Measurements from ENCODE around the gene GPN1.
A peak's percentile ranks its signal among the peaks of the same experiment; 100 is the strongest.
"Not testable (repeated sequence)": the region's sequence is repeated elsewhere in the genome, so short reads cannot be mapped to it uniquely, and the experiment has no call there.

The GPN1 gene

DNA sequence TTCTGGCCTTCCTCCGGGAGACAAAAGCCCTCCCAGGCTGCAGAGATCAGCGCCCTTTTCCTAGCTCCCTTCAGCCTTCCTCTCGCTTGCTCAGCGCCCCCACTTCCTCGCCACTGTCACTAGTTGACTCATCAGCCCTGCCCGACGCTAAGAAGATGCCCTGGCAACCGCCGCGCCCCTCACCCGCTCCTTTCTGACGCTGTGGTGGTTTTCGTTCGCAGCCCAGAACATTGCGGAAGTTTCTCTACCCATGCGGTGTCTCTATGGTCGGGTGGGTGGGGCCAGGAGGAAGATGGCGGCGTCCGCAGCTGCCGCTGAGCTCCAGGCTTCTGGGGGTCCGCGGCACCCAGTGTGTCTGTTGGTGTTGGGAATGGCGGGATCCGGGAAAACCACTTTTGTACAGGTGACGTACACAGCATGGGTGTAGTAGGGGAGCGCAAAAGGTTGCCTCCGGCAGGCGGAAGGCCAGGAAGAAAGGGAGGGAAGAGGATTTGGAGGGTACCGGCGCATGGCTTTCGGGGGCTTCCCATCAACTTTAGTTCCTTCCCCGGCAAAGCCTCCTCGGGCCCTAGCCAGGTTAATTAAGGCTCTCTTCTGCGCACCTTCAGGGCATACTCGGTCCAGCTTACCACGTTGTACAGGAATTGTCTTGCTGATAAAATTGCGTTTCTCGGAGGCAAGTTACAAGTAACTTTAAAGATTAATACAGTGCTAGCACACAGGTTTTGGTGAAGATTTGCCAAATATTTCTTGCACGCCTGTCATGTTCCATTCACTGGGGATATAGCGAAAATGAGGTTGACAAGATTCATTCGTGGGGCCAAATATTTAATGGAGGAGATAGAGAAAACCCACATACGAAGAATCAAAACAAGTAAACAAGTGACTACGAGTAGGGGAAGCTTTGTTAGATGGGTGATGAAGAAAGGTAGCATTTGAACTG, at the start of gene GPN1, which contains the start of gene CCDC121:
Gene GPN1 (plus strand): TSS at position 284 of the 943 bp plus-strand sequence. CDS start 9 bp downstream, at position 293.
Gene CCDC121 (minus strand): TSS at position 246 of the 943 bp plus-strand sequence. CDS start 1,213 bp downstream, outside the sequence.
- peak; percentile 90 to 93 for DNase-seq (ENCODE audit: low read depth in 2 of 2)

- DNase-seq (ENCODE audit: low read depth in 2 of 2), result no peak
Observed at GRCh38 chr2:27581417-27582128, 47.3 kb upstream of the GPN1 start.

DNA sequence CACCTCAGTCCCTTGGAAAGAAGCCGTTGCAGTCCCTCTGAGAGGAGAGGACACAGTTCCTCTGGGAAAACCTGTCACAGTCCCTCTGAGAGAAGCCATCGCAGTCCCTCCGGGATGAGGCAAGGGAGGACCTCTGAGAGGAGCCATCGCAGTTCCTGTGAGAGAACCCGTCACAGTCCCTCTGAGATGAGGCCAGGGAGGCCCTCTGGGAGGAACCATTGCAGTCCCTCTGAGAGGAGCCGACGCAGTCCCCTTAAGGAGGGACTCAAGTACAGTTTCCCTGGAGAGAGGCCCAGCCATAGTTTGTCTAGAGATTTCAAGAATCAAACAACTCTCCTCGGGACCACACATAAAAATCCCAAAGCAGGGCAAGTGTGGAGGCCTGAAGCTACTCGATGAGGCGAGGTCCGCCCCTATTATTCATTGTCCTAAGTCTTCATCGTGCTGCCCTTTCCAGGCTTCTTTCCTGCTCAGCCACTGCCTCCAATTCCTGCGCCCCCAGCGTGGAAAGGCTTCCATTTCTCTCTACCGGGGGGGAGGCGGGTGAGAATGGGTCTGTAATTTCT, 46.6 kb upstream of the GPN1 start:
- no peak for DNase-seq (ENCODE audit: low read depth in 2 of 2)

GRCh38 chr2:27582695-27583389, 46.0 kb upstream of the GPN1 start, which contains the start of gene ZNF512:
TSS of gene ZNF512 (plus strand) at chr2:27583042. CDS start at chr2:27583113, 71 bp downstream.
- DNase-seq (ENCODE audit: low read depth in 2 of 2), result peak; percentile 76 to 82

DNA sequence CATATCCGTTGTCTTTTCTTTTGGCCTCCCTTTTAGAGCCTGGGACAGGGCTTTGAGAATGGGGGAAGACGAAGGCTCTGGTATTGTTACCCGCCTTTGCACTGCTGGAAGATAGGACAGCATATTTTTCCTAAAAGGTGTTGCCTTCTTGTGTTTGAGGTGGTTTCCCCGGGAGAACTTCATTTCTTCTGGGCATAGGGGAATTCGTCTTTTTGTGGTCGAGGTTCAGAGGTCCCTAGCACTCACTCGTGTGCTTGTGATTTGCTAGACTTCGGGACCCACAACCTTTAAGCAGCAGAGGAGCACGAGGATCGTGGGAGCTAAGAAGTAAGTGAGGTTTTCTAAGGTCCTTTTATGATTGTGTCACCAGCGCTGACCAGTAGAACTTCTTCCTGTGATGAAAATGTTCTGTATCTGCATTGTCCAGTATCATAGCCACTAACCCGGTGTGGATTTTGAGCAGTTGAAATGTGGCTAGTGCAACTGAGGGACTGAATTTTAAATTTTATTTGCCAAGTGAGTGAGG, 45.4 kb upstream of the GPN1 start:
- no peak for DNase-seq (ENCODE audit: low read depth in 2 of 2)

DNA sequence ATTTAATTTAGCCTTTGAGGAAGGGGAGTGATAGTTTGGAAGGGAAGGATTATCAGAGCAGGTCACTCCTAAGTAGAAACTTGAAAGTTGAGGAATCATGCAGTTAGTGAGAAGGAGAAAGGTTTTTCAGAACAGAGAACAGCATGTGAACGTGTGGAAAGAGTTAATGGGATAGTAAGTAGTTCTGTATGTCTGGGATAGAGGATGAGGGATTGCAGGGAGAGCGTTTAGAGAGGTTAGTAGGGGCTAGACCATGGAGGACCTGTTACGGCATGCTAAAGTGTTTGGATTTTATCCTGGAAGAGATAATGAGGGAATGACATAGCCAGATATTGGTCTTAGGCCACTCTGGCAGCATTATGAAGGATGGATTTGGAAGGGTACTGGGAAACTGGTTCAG, 44.3 kb upstream of the GPN1 start:
- DNase-seq (ENCODE audit: low read depth in 2 of 2), result no peak

DNA sequence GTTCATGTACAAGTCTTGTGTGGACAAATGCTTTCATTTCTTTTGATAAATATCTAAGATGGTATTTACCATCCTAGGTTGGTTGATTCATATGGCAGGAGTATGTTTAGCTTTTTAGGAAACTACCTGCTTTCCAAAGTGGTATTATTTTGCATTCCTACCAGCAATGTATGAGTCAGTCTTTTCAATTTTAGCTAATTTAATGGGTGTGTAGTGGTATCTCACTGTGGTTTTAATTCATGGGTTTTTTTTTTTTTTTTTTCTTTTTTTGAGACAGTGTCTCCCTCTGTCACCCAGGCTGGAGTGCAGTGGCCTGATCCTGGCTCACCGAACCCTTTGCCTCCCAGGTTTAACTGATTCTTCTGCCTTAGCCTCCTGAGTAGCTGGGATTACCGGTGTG, 41.8 kb upstream of the GPN1 start:
- no peak for DNase-seq (ENCODE audit: low read depth in 2 of 2)

DNA sequence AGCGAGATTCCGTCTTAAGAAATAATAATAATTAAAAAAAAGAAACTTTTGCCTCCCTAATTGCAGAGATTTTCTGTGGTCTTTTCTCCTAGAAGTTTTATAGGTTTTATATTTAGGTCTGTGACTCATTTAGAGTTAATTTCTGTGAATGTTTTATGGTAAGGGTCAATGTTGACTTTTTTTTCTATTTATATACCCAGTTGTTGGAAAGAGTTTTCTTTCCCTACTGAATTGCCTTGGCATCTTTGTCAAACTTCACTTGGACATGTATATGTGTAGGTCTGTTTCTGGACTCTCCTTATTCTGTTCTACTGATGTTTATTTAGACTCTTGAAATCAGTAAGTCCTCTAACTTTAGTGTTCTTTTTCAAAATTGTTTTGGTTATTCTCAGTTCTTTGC, 40.5 kb upstream of the GPN1 start:
- DNase-seq (ENCODE audit: low read depth in 2 of 2), result no peak

- no peak for DNase-seq (ENCODE audit: low read depth in 2 of 2)
Observed at GRCh38 chr2:27591745-27592144, 37.1 kb upstream of the GPN1 start.

- DNase-seq (ENCODE audit: low read depth in 2 of 2), result no peak
Observed at GRCh38 chr2:27593240-27593639, 35.6 kb upstream of the GPN1 start.

DNA sequence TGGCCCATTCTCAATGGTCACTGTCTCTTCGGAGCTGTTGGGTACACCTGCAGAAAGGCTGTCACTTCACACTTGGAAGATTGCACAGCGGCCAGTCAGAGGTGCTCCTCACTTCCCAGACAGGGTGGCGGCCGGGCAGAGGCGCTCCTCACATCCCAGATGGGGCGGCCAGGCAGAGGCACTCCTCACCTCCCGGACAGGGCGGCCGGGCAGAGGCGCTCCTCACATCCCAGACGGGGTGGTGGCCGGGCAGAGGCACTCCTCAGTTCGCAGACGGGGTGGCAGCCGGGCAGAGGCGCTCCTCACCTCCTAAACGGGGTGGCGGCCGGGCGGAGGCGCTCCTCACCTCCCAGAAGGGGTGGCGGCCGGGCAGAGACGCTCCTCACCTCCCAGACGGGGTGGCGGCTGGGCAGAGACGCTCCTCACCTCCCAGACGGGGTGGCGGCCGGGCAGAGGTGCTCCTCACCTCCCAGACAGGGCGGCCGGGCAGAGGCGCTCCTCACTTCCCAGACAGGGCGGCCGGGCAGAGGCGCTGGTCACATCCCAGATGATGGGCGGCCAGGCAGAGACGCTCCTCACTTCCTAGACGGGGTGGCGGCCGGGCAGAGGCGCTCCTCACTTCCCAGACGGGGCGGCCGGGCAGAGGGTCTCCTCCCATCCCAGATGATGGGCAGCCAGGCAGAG, 34.7 kb upstream of the GPN1 start:
- DNase-seq (ENCODE audit: low read depth in 2 of 2), result not testable (repeated sequence)

GRCh38 chr2:27595412-27595811, 33.4 kb upstream of the GPN1 start:
- DNase-seq (ENCODE audit: low read depth in 2 of 2), result not testable (repeated sequence)

- no peak for DNase-seq (ENCODE audit: low read depth in 2 of 2)
Observed at GRCh38 chr2:27596627-27597026, 32.2 kb upstream of the GPN1 start.

DNA sequence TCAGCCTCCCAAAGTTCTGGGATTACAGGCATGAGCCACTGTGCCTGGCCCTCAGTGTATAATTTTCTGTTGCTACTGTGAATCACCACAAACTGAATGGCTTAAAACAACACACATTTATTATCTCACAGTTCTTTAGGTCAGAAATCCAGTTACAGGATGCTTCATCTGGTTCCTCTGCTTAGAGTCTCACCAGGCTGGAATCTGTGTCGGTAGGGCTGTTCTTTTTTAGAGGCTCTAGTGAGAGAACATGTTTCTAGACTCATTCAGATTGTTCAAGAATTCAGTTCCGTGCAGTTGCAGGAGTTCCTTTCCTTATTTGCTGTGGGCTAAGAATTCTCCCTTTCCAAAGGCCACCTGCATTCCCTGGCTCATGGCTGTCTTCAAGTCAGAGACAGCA, 22.2 kb upstream of the GPN1 start:
- no peak for DNase-seq (ENCODE audit: low read depth in 2 of 2)

DNA sequence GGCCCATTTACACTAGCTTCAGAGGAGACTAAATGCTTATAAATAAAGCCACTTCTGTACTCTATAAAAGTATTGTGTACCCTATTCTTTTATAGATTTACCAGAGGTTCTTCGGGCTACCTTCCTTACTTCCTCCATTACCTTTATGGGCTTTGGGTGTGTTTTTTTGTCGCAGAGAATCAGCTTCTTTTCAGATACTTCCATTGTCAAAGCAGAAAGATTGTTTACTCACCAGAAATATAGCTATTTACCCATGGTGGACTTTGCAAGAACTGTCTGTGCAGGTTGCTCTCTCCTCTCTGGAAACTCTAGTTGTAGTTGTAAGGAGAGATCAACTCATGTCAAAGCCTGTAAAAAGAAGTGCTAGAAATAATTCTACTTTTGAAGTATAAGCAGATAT, 14.9 kb upstream of the GPN1 start:
- no peak for DNase-seq (ENCODE audit: low read depth in 2 of 2)

DNA sequence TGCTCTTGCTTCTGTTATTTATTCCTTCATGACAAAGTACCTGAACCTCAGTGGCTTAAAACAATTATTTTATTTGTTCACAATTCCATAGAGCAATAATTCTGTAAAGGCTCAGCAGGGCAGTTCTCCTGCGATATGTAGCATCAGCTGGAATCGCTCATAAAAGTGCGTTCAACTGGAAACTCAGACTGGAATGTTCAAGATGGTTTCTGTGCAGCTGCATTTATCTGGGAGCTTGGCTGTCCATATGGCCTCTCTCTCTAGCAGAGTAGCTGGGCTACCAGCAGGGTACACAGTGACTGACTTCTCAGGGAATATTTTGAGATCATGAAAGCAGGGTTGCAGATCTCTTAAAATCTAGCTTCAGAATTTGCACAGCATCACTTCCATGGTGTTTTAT, 13.5 kb upstream of the GPN1 start:
- no peak for DNase-seq (ENCODE audit: low read depth in 2 of 2)

- DNase-seq (ENCODE audit: low read depth in 2 of 2), result no peak
Observed at GRCh38 chr2:27621524-27621923, 7.3 kb upstream of the GPN1 start.

DNA sequence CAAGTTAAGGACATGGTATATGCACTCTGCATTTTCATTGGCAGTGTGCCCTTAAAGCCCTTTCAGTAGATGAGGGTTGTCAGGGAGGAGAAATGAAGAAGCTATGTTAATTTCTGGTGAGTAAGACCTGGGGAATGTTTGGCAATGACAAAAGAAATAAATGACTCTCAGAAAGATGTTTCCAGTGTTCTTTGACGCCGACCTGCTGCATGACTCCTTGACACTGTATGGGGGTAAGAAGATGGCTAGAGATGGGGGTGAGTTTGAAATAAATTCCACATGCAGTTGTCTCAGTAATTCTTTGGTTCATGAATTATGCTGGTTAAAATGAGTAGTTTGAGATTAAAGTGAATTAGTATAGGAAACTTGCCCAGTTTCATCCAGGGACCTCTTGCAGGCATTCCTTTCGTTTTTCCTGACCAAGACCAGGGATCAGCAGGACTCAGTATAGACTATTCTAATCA, 5.9 kb upstream of the GPN1 start:
- DNase-seq (ENCODE audit: low read depth in 2 of 2), result no peak

DNA sequence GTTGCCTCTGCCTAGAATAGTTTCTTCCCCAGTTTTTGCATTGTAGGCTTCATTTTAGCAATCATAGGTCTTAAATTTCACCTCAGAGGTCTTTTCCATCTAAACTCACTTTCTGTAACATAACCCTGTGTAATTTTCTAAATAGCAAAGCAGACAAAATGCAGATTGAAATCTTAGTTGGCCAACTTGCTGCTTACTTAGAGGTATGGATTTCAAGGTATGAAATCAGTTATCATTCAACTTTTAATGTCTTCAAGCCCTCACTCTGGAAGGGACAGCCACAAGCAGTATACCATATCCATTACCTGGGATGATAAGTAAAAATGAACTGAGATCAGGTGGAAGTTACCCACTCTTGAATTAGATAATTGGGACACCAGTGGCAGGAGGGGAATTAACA, 3.9 kb upstream of the GPN1 start:
- no peak for DNase-seq (ENCODE audit: low read depth in 2 of 2)

GRCh38 chr2:27626323-27626722, 2.5 kb upstream of the GPN1 start:
- not testable (repeated sequence) for DNase-seq (ENCODE audit: low read depth in 2 of 2)

GRCh38 chr2:27626921-27627320, 1.9 kb upstream of the GPN1 start:
- DNase-seq (ENCODE audit: low read depth in 2 of 2), result not testable (repeated sequence)
